PFSK-1 (cell line): Measurements from ENCODE around the gene TNS4.

ENCODE experiments used
- FOXP2 ChIP-seq: optimal IDR thresholded peaks from 2 replicates; pipeline ENCODE3; 2011; ENCODE audit warnings: borderline replicate concordance, control low read depth, inconsistent platforms; ENCODE audit not compliant: insufficient read depth; ENCODE audit errors: extremely low read length, extremely low read depth
- POLR2AphosphoS5 ChIP-seq: IDR thresholded peaks from 2 replicates; pipeline ENCODE4 v1.6.1; 2012; ENCODE audit warnings: low read depth, mild to moderate bottlenecking, control low read depth, low read length, moderate library complexity
- REST ChIP-seq, 2 experiments: IDR thresholded peaks; 2 replicates each; pipeline versions ENCODE4 v1.6.1 to v1.8.0; 2011 to 2012; ENCODE audit warnings: low read depth in 2 of 2, low read length in 2 of 2, control low read depth in 1 of 2, inconsistent platforms in 1 of 2, mild to moderate bottlenecking in 1 of 2, moderate library complexity in 1 of 2; ENCODE audit not compliant: insufficient read depth in 1 of 2
- SIN3A ChIP-seq: IDR thresholded peaks from 2 replicates; pipeline ENCODE4 v1.6.1; 2012; ENCODE audit warnings: mild to moderate bottlenecking, low read length, moderate library complexity, borderline replicate concordance; ENCODE audit not compliant: insufficient read depth
- TAF1 ChIP-seq: IDR thresholded peaks from 2 replicates; pipeline ENCODE4 v1.6.1; 2012; ENCODE audit warnings: low read length, control low read depth, borderline replicate concordance; ENCODE audit not compliant: insufficient read depth

TNS4 gene

GRCh38 chr17:40443196-40443987 lies 58.0 kb downstream of the TNS4 start, which contains the start of gene IGFBP4:
TSS of gene IGFBP4 (plus strand) at chr17:40443450. CDS start at chr17:40443736, 286 bp downstream.
- TF ChIP-seq POLR2AphosphoS5, result peak; percentile 46
- no peak for TF ChIP-seq SIN3A
- no peak for TF ChIP-seq REST (IDR thresholded peaks at IDR 0.05; ENCODE audit: insufficient read depth in 1 of 2, low read depth in 2 of 2, low read length in 2 of 2)
- 0 out of 2 replicates have a peak, but pooled peaks have one; percentile 4 for TF ChIP-seq TAF1
- peak; percentile 62 for TF ChIP-seq FOXP2

- TF ChIP-seq TAF1, result no peak
- TF ChIP-seq REST (IDR thresholded peaks at IDR 0.05; ENCODE audit: insufficient read depth in 1 of 2, low read depth in 2 of 2, low read length in 2 of 2), result no peak
- no peak for TF ChIP-seq FOXP2
- no peak; the same call in 1 of the 2 replicates for TF ChIP-seq POLR2AphosphoS5
- TF ChIP-seq SIN3A, result no peak
These were observed 58.8 kb downstream of the TNS4 start for GRCh38 chr17:40442392-40443195.

GRCh38 chr17:40440166-40440565 lies 61.3 kb downstream of the TNS4 start:
- TF ChIP-seq POLR2AphosphoS5, result no peak
- TF ChIP-seq SIN3A, result no peak
- TF ChIP-seq TAF1, result no peak
- TF ChIP-seq REST (IDR thresholded peaks at IDR 0.05; ENCODE audit: insufficient read depth in 1 of 2, low read depth in 2 of 2, low read length in 2 of 2), result no peak

GRCh38 chr17:40437095-40437732 lies 64.2 kb downstream of the TNS4 start:
- TF ChIP-seq REST (IDR thresholded peaks at IDR 0.05; ENCODE audit: insufficient read depth in 1 of 2, low read depth in 2 of 2, low read length in 2 of 2) (no peak), TAF1 (no peak), FOXP2 (no peak), POLR2AphosphoS5 (no peak)
